HCT116 (cell line): ENCODE data around the gene YOD1. TPM values are rescaled to one million over a fixed set of nuclear protein-coding genes. Genes with fewer than 3 reads are reported as not detected.

Experiments
- ATAC-seq: fragments of 200-7000 bp; cut with Tn5 transposase; 2 replicates; pipeline ENCODE4 v1.9.1; 2020; ENCODE audit warnings: mild to moderate bottlenecking, moderate library complexity
- BruUV-seq: library from RNA; stranded (reverse); fragments of 400-500 nt; replicated peaks from 2 replicates; lab custom pipeline; 2021; lab: Mats Ljungman, UMichigan
- CTCF ChIA-PET: fragments of 300-600 bp; sonication (Branson Sonifier 250); formaldehyde crosslinking; loops from one replicate; lab custom pipeline; 2021; ENCODE audit warnings: antibody characterized with exemption; lab: Charles Lee
- POLR2A ChIA-PET: fragments of 300-600, 350-600 bp; sonication (Branson Sonifier 250); formaldehyde crosslinking; loops from one replicate; lab custom pipeline; 2021; ENCODE audit warnings: antibody characterized with exemption; lab: Charles Lee
- RAD21 ChIA-PET, 2 experiments: fragments of 300-600 bp; sonication (Branson Sonifier 250); formaldehyde crosslinking; loops; one replicate each; lab custom pipeline; 2023; ENCODE audit warnings: low total read pairs in 2 of 2; ENCODE audit not compliant: uncharacterized antibody in 2 of 2, unreplicated experiment in 2 of 2, low non-redundant PET in 1 of 2; lab: Charles Lee
- DNase-seq: peaks from one replicate; pipeline ENCODE4 v3.0.0-alpha.2; 2010; ENCODE audit warnings: low read depth, low spot score
- H2AFZ ChIP-seq: fragments of 200-600 bp; shearing (Covaris generic), sonication (generic); 2 replicates; pipeline ENCODE4 v1.6.1; 2017; ENCODE audit warnings: low read depth, mixed run types, mixed read lengths, antibody characterized with exemption, low read length; ENCODE audit not compliant: poor library complexity, severe bottlenecking
- H3K27ac ChIP-seq: 2 replicates; pipeline ENCODE4 v1.5.1; 2012; ENCODE audit warnings: low read depth, low read length
- H3K27me3 ChIP-seq: fragments of 200-600 bp; sonication (generic); 2 replicates; pipeline ENCODE4 v1.6.1; 2016; ENCODE audit warnings: mixed run types, low read length, mixed read lengths; ENCODE audit not compliant: insufficient read depth
- H3K36me3 ChIP-seq, 2 experiments: fragments of 200-500 bp in 1 of 2; fragments of 200-600 bp in 1 of 2; sonication (Bioruptor generic) in 1 of 2; sonication (generic) in 1 of 2; 2 replicates each; pipeline versions ENCODE4 v1.5.1 to v1.6.1; 2014 to 2016; ENCODE audit warnings: low read length in 2 of 2, inconsistent platforms in 1 of 2, mixed read lengths in 1 of 2, mixed run types in 1 of 2; ENCODE audit not compliant: insufficient read depth in 2 of 2, control insufficient read depth in 1 of 2
- H3K4me1 ChIP-seq, 2 experiments: fragments of 200-600 bp in 1 of 2; sonication (generic) in 1 of 2; 2 replicates each; pipeline versions ENCODE4 v1.5.1 to v1.6.1; 2012 to 2017; ENCODE audit warnings: low read length in 2 of 2, inconsistent platforms in 1 of 2, mild to moderate bottlenecking in 1 of 2, mixed read lengths in 1 of 2, mixed run types in 1 of 2, moderate library complexity in 1 of 2; ENCODE audit not compliant: insufficient read depth in 2 of 2, control insufficient read depth in 1 of 2
- H3K4me2 ChIP-seq: fragments of 200-600 bp; sonication (generic); 2 replicates; pipeline ENCODE4 v1.6.1; 2017; ENCODE audit warnings: mixed run types, low read length, mixed read lengths
- H3K4me3 ChIP-seq, 2 experiments: fragments of 200-600 bp in 1 of 2; sonication (generic) in 1 of 2; replicated peaks in 1 of 2; 2 replicates each; pipeline ENCODE4 v1.5.1; 2011 to 2016; ENCODE audit warnings: low read length in 2 of 2, control low read depth in 1 of 2, low read depth in 1 of 2, mild to moderate bottlenecking in 1 of 2, mixed read lengths in 1 of 2, mixed run types in 1 of 2
- H3K79me2 ChIP-seq: fragments of 200-600 bp; sonication (generic); 2 replicates; pipeline ENCODE4 v1.6.1; 2017; ENCODE audit warnings: mild to moderate bottlenecking, mixed run types, low read length, moderate library complexity, mixed read lengths; ENCODE audit not compliant: insufficient read depth
- H3K9ac ChIP-seq: fragments of 200-600 bp; sonication (generic); 2 replicates; pipeline ENCODE4 v1.6.1; 2016; ENCODE audit warnings: low read length, mixed read lengths
- H3K9me2 ChIP-seq: fragments of 200-600 bp; sonication (generic), shearing (Covaris generic); 2 replicates; pipeline ENCODE4 v1.6.1; 2017; ENCODE audit warnings: mixed run types, mild to moderate bottlenecking, moderate library complexity; ENCODE audit not compliant: insufficient read depth
- H3K9me3 ChIP-seq, 2 experiments: fragments of 200-500 bp in 1 of 2; fragments of 200-600 bp in 1 of 2; sonication (Bioruptor generic) in 1 of 2; sonication (generic) in 1 of 2; 2 replicates each; pipeline ENCODE4 v1.6.1; 2014 to 2017; ENCODE audit warnings: low read length in 2 of 2, mixed read lengths in 2 of 2, inconsistent platforms in 1 of 2, low read depth in 1 of 2, mild to moderate bottlenecking in 1 of 2, mixed run types in 1 of 2, moderate library complexity in 1 of 2; ENCODE audit not compliant: control insufficient read depth in 1 of 2, insufficient read depth in 1 of 2
- H4K20me1 ChIP-seq: fragments of 200-600 bp; sonication (generic), shearing (Covaris generic); 2 replicates; pipeline ENCODE4 v1.6.1; 2017; ENCODE audit warnings: mixed run types, mild to moderate bottlenecking, moderate library complexity; ENCODE audit not compliant: insufficient read depth
- EZH2 ChIP-seq: fragments of 200-600 bp; sonication (generic); IDR thresholded peaks from 2 replicates; pipeline ENCODE4 v1.6.1; 2017; ENCODE audit warnings: antibody characterized with exemption, mixed run types
- JUND ChIP-seq: IDR thresholded peaks from 2 replicates; pipeline ENCODE4 v1.6.1; 2012
- POLR2AphosphoS5 ChIP-seq: IDR thresholded peaks from 2 replicates; pipeline ENCODE4 v1.6.1; 2011; ENCODE audit warnings: mild to moderate bottlenecking, low read depth, low read length, moderate library complexity
- SIN3A ChIP-seq: IDR thresholded peaks from 2 replicates; pipeline ENCODE4 v1.6.1; 2012; ENCODE audit warnings: low read depth
- SP1 ChIP-seq: IDR thresholded peaks from 2 replicates; pipeline ENCODE4 v1.6.1; 2012; ENCODE audit warnings: low read depth
- TCF7L2 ChIP-seq: IDR thresholded peaks from 2 replicates; pipeline ENCODE4 v1.7.0; 2011; ENCODE audit warnings: borderline replicate concordance, inconsistent platforms; ENCODE audit not compliant: insufficient read depth, insufficient read length; ENCODE audit errors: extremely low read depth
- YY1 ChIP-seq: IDR thresholded peaks from 2 replicates; pipeline ENCODE4 v1.6.1; 2011; ENCODE audit warnings: low read length, low read depth, moderate library complexity, mild to moderate bottlenecking; ENCODE audit not compliant: insufficient replicate concordance; ENCODE audit errors: extremely low read depth
- ZFX ChIP-seq: fragments of 450-650 bp; IDR thresholded peaks from 2 replicates; pipeline ENCODE4 v1.6.1; 2017
- intact Hi-C: fragments of 100-400 bp; cut with micrococcal nuclease; formaldehyde crosslinking; loops from 2 replicates; pipeline ENCODE4 v1.10.0; 2022
- total RNA-seq: library from RNA; stranded (reverse); gene quantifications from one replicate; pipeline ENCODE4 v1.2.1, GENCODE V29; 2021; ENCODE audit not compliant: unreplicated experiment

YOD1 gene
- total RNA-seq, 1 experiment from 2014 or later, result 13.6 TPM

- no peak for DNase-seq
- H3K27ac ChIP-seq, result no peak overlapping the region
- BruUV-seq, result no TSS peak
- POLR2A ChIA-PET, result no interaction called here
- no peaks in the 10 kb centered on the region; a peak in 1 of 4 replicates for H3K36me3 ChIP-seq
- peak overlapping the region in 1 of 2 experiments; percentile 37; a peak in 1 of 4 replicates for H3K4me3 ChIP-seq
- H2AFZ ChIP-seq, result no peak overlapping the region
- TF ChIP-seq ZFX (no peak), POLR2AphosphoS5 (no peak), TCF7L2 (no peak), SP1 (no peak), JUND (no peak), SIN3A (0 out of 2 replicates have a peak, but pooled peaks have one; percentile 7)
- TF ChIP-seq, all 23 proteins: peak for 1
- no peaks in the 10 kb centered on the region for H4K20me1 ChIP-seq
- H3K9me3 ChIP-seq, result no peaks in the 10 kb centered on the region
- H3K9me2 ChIP-seq, result no peaks in the 10 kb centered on the region
- no peaks in the 10 kb centered on the region for H3K27me3 ChIP-seq
- RAD21 ChIA-PET, result no interaction called here
- H3K79me2 ChIP-seq, result no peaks in the 10 kb centered on the region
- intact Hi-C loops, result no loop called here
- H3K9ac ChIP-seq, result peak overlapping the region; percentile 54
- peak; percentile 7; the same call in 1 of the 2 replicates for ATAC-seq
- H3K4me1 ChIP-seq, result peaks cover 15 to 72% of the 10 kb centered on the region in 2 experiments
- CTCF ChIA-PET, result no interaction called here
- peak overlapping the region; percentile 72 for H3K4me2 ChIP-seq
These were observed 31.8 kb downstream of the YOD1 start for GRCh38 chr1:207019161-207019560.

- DNase-seq, result no peak
- no peaks in the 10 kb centered on the region for H3K27me3 ChIP-seq
- BruUV-seq, result no TSS peak
- TF ChIP-seq EZH2 (no peak), YY1 (no peak)
- H3K27ac ChIP-seq, result no peak overlapping the region
- no peak overlapping the region for H3K9ac ChIP-seq
- ChIA-PET CTCF (no interaction called here), POLR2A (no interaction called here), RAD21 (no interaction called here)
- intact Hi-C loops, result no loop called here
- no peaks in the 10 kb centered on the region for H4K20me1 ChIP-seq
- H3K9me2 ChIP-seq, result no peaks in the 10 kb centered on the region
- H3K79me2 ChIP-seq, result no peaks in the 10 kb centered on the region
- no peak overlapping the region for H2AFZ ChIP-seq
- H3K9me3 ChIP-seq, result no peaks in the 10 kb centered on the region
- no peaks in the 10 kb centered on the region; a peak in 1 of 4 replicates for H3K36me3 ChIP-seq
- H3K4me1 ChIP-seq, result peaks cover 15 to 67% of the 10 kb centered on the region in 2 experiments
- peak overlapping the region; percentile 72 for H3K4me2 ChIP-seq
- no peak for ATAC-seq
- no peak overlapping the region for H3K4me3 ChIP-seq
These were observed 32.3 kb downstream of the YOD1 start for GRCh38 chr1:207018707-207019106.
